Measurements from ENCODE around the gene NOA1.
"Not testable (repeated sequence)": the region's sequence is repeated elsewhere in the genome, so short reads cannot be mapped to it uniquely, and the experiment has no call there.

NOA1 gene

DNA sequence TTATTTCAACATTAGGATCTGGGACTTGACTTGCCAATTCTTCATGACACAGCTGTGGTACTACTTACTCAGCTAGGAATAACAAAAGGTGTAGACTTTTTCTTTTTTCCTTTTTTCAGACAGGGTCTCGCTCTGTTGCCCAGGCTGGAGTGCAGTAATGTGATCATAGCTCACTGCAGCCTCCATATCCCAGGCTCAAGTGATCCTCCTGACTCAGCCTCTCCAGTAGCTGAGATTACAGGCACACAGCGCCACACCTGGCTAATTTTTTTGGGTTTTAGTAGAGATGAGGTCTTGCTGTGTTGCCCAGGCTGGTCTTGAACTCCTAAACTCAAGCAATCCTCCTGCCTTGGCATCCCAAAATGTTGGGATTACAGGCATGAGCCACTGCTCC lies 16.3 kb downstream of the NOA1 start:
- no peak for DNase-seq (ENCODE audit: low read depth, low spot score)

DNA sequence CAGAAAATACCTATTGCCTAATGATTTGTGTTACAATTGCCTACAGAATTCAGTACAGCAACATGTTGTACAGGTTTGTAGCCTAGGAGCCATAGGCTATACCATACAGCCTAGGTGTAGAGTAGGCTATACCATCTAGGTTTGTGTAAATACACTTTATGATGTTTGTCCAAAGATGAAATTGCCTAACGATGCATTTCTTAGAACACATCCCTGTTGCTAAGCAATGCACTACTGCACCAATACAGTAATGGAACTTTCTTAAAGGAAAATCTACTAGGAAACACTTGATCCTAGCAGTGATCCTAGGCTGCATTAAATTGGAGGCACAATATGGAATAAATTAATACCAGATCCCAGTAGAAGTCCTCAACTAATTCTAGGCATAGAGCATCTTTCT lies 18.3 kb downstream of the NOA1 start:
- no peak for DNase-seq (ENCODE audit: low read depth, low spot score)
- H3K27ac ChIP-seq, result peak overlapping the region; percentile 69

More for the DNA sequence above, 16.3 kb downstream of the NOA1 start:
- peak overlapping the region; percentile 15 for H3K27ac ChIP-seq

DNA sequence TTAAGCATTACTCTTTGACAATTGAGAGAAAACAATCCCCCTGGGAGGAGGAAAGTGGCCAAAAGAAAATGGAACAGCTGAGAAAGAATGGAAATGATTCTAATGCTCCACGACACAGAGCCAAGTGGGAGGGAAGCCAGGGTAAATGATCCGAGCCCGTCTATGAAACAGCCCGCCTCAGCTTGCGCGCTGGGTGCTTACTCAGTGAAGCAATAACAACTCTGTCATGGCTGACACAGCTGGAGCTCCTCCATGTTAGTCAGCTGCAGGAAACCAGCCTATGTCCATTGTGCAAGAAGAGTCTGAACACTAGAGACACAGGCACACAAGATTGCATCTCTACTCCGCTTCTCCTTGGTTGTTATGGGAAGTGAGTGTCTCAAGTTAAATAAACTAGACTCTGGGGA lies 19.3 kb downstream of the NOA1 start:
- H3K27ac ChIP-seq, result peak overlapping the region; percentile 69
- DNase-seq (ENCODE audit: low read depth, low spot score), result peak; percentile 86

DNA sequence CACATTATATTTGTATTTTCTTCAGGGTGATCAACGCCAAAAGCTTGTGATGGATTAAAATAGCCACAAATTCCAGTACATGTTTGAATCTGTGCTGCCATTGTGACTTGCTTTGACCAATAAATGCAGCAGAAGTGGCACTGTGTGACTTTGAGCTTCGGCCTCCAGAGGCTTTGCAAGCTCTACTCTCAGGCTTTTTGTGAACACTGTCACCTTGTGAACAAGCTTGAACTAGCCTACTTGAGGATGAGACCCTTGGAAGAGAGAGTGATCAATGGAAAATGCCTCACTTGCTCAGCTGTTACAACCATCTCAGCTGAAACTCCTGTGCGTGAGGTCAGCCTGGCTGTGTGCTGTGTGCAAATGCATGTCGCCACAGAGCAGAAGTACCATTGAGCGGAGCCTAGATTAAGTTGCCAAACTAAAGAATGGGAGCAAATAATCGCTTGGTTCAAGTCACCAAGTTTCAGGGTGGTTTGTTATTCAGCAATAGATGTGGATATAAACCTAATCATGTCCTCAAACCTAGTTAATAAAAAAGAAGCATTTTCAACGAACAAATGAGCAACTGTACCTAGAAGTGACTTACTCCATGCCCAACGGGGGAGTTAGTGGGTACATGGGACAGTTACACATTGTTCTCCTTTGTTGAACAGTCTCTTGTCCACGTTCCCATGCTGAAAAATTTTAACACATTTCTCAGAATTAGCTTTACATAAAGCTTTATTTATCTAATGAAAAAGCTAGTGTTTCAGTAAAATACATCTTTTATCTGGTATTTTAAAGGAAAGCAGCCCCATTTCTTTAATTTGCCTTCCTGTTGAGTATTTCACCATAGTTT lies 23.5 kb downstream of the NOA1 start:
- H3K27ac ChIP-seq, result no peak overlapping the region
- DNase-seq (ENCODE audit: low read depth, low spot score), result no peak

DNA sequence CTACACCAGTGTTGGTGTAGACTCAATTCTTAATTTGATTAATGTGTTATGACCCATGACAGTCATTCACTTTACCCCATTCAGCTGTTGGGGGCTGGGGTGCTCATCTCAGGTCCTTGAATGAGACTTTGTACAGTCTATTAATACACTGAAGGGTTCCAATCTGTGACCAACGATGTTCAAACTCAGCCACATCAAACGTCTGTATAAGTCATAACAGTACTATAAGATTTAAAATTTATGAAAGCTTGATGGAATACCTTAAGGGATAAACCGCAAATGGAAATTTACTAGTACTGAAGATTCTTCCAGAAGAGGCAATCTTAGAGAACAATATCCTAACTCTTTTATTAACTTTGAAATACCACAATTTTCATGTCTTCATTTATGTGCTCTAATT lies 36.0 kb downstream of the NOA1 start:
- DNase-seq (ENCODE audit: low read depth, low spot score), result no peak
- no peak overlapping the region for H3K27ac ChIP-seq

DNA sequence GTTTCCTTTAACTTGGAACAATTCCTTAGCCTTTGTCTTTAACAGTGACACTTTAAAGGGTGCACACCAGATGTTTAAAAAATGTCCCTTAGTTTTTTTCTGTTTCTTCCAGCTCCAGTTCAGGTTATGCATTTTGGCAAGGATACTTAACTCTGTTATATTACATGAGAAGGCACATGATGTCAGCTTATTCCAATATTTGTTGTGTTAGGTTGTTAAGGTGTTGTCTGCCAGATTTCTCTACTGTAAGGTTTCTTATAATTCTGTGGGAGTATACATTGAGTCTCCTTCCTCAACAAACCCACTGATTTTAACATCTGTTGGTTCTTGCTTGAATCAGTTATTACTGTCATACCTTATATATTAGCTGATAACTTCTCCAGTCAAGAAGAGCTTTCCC lies 36.4 kb downstream of the NOA1 start:
- no peak for DNase-seq (ENCODE audit: low read depth, low spot score)
- no peak overlapping the region for H3K27ac ChIP-seq

DNA sequence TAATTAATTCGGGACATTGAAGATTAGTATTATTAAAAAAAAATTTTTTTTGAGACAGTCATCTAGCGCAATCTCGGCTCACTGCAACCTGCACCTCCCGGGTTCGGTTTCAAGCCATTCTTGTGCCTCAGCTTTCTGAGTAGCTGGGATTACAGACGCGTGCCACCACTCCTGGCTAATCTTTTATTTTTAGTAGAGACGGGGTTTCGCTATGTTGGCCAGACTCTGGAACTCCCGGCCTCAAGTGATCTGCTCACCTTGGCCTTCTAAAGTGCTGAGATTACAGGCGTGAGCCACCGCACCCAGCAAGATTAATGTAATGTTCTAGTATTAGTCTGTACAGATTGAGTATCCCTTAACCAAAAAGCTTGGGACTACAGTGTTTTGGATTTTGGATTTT lies 37.0 kb downstream of the NOA1 start:
- H3K27ac ChIP-seq, result no peak overlapping the region
- no peak for DNase-seq (ENCODE audit: low read depth, low spot score)

DNA sequence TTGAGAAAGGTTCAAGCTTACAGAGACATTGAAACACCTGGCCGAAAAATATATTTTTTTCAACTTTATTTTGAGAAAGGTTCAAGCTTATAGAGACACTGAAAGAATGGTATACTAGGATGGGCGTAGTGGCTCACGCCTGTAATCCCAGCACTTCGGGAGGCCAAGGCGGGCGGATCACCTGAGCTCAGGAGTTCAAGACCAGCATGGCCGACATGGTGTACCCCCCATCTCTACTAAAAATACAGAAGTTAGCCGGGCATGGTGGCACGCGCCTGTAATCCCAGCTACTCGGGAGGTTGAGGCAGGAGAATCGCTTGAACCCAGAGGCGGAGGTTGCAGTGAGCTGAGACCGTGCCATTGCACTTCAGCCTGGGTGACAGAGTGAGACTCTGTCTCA lies 37.6 kb downstream of the NOA1 start:
- not testable (repeated sequence) for DNase-seq (ENCODE audit: low read depth, low spot score); H3K27ac ChIP-seq

DNA sequence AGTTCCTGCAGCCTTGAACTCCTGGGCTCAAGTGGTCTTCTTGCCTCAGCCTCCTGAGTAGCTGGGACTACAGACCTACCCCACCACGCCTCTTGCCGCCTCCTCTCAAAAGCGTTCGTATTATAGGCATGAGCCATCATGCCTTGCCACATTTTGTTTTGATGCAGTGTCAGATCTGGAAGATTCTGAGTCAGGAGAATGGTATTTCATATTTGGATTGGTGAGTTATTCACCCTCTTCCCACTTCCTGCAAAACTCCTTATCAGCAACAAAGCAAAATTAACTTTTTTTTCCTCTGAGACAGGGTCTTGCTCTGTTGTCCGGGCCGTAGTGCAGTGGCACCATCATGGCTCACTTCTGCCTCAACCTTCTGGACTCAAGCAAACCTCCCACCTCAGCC lies 40.1 kb downstream of the NOA1 start:
- peak overlapping the region; percentile 65 for H3K27ac ChIP-seq
- DNase-seq (ENCODE audit: low read depth, low spot score), result peak; percentile 68

DNA sequence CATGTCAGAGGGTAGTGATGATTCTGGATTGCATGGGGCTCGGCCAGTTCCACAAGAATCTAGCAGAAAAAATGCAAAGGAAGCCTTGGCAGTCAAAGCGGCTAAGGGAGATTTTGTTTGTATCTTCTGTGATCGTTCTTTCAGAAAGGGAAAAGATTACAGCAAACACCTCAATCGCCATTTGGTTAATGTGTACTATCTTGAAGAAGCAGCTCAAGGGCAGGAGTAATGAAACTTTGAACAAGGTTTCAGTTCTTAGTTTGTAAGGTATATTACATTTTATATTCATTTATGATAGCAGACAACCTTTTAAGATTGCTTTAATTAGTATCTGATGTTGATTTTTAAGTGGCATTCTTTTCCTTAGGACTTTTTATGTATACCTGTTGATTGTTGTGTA lies 45.5 kb downstream of the NOA1 start:
- H3K27ac ChIP-seq, result no peak overlapping the region

DNA sequence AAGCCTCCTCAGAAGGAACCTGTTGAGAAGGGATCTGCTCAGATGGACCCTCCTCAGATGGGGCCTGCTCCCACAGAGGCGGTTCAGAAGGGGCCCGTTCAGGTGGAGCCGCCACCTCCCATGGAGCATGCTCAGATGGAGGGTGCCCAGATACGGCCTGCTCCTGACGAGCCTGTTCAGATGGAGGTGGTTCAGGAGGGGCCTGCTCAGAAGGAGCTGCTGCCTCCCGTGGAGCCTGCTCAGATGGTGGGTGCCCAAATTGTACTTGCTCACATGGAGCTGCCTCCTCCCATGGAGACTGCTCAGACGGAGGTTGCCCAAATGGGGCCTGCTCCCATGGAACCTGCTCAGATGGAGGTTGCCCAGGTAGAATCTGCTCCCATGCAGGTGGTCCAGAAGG lies 46.8 kb downstream of the NOA1 start:
- no peak overlapping the region for H3K27ac ChIP-seq
- no peak for DNase-seq (ENCODE audit: low read depth, low spot score)

More for the DNA sequence above, 45.5 kb downstream of the NOA1 start:
- no peak for DNase-seq (ENCODE audit: low read depth, low spot score)

DNA sequence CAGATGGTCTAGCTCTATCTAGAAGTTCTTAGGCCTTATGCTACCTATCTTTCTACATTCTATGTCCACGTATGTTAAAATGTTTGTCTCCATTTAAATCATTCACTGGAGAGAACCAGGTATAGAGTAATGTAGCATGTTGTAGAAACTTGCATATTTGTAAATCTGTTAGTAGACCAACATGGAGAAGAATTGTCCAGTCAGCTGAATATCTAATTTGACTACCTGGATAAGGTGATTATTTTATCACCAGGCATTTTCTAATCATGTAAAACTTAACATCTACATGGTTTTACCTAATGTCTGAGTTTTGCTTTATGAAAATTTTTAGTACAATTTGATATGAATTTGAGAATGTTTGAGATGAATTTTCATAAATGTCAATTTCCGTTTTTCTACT lies 50.2 kb downstream of the NOA1 start:
- no peak overlapping the region for H3K27ac ChIP-seq
- DNase-seq (ENCODE audit: low read depth, low spot score), result no peak

DNA sequence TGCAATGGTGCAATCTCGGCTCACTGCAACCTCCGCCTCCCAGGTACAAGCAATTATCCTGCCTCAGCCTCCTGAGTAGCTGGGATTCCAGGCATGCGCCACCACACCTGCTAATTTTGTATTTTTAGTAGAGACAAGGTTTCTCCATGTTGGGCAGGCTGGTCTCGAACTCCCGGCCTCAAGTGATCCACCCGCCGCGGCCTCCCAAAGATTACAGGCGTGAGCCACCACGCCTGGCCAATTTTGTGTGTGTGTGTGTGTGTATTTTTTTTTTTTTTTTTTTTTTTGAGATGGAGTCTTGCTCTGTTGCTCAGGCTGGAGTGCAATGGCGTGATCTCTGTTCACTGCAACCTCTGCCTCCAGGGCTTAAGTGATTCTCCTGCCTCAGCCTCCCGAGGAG lies 62.4 kb downstream of the NOA1 start:
- not testable (repeated sequence) for H3K27ac ChIP-seq; DNase-seq (ENCODE audit: low read depth, low spot score)

DNA sequence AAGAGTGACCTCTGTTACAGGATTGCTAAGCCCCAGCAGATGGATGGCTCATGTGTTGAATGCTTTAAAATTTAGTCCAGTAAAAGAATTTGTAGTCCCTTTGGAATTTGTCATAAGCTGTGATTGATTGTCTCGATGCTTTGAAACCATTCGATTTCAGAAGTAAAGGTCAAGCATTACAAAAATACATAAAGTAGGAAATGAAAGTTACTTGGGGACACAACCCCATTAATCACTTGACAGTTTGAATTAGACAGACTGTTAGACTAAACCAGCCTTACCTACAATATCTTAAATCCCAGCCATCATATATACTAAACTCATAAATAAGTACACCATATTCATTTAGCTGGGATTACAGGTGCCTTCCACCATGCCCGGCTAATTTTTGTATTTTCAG lies 63.1 kb downstream of the NOA1 start:
- no peak overlapping the region for H3K27ac ChIP-seq
- no peak for DNase-seq (ENCODE audit: low read depth, low spot score)

Data from epithelial cell of prostate (primary cell).